ENCODE data around the gene MKRN2OS. TPM values are rescaled to one million over a fixed set of nuclear protein-coding genes. Genes with fewer than 3 reads are reported as not detected.

MKRN2OS gene
- total and polyA plus RNA-seq, 10 of the 15 experiments (the other 5 are each of a cell fraction or from before 2014, with no cell fraction given): 0.20 to 1.0 (median 0.40) TPM; not detected in 4

GRCh38 chr3:12536423-12536822 is 8.9 kb downstream of the MKRN2OS start:
- ATAC-seq (no peak), DNase-seq (ENCODE audit: low read depth, low spot score) (no peak), FAIRE-seq (no peak)
- peaks cover 0 to 10% of the 10 kb centered on the region in 2 experiments; a peak in 2 of 4 replicates for H3K36me3 ChIP-seq (ENCODE audit: control insufficient read depth in 2 of 2, insufficient read depth in 2 of 2, low read length in 1 of 2)
- ChIA-PET SMC1A (ENCODE audit: uncharacterized antibody, unreplicated experiment) (interaction anchor here (1.3 kb wide), 1 partner anchor 18 kb away, joined by 4 read pairs; no protein-coding TSS in a partner anchor), RAD21 (ENCODE audit: unreplicated experiment) (no interaction called here), CTCF (interaction anchor here (0.6 kb wide), 1 partner anchor 722 kb away, joined by 3 read pairs; no protein-coding TSS in a partner anchor), POLR2A (interaction anchor here (1.3 kb wide), 1 partner anchor 9 kb away, joined by 3 read pairs; the partner anchor contains the start of gene MKRN2OS)
- no peak overlapping the region for H3K4me3 ChIP-seq
- no peaks in the 10 kb centered on the region for H3K79me2 ChIP-seq (ENCODE audit: control insufficient read depth, insufficient read depth, low read length)
- in situ Hi-C loops (cut with MboI) (no loop called here), intact Hi-C loops (cut with micrococcal nuclease; ENCODE audit: unreplicated experiment) (no loop called here)
- H4K20me1 ChIP-seq (ENCODE audit: control insufficient read depth, insufficient read depth): no peaks in the 10 kb centered on the region
- WGBS (ENCODE audit: insufficient coverage, insufficient replicate concordance, low lambda C conversion rate, missing lambda C conversion rate): 98% methylated on average over 6 of the region's 6 CpGs
- BruUV-seq (replicated peaks): TSS peak; percentile 52
- no peaks in the 10 kb centered on the region for H3K9me3 ChIP-seq (replicated peaks; ENCODE audit: control insufficient read depth, insufficient read depth, low read length)
- H3K27ac ChIP-seq (ENCODE audit: control insufficient read depth, insufficient read depth): no peak overlapping the region
- H3K4me1 ChIP-seq (ENCODE audit: control insufficient read depth, insufficient read depth, low read length): no peaks in the 10 kb centered on the region
- H2AFZ ChIP-seq (ENCODE audit: control insufficient read depth, low read depth, low read length): no peak overlapping the region
- no peak overlapping the region for H3K9ac ChIP-seq (ENCODE audit: control insufficient read depth, insufficient read depth, low read length)
- no peaks in the 10 kb centered on the region for H3K27me3 ChIP-seq (replicated peaks in 1 of 2; ENCODE audit: control insufficient read depth in 2 of 2, insufficient read depth in 2 of 2, low read length in 1 of 2)
- no peak overlapping the region for H3K4me2 ChIP-seq (ENCODE audit: control insufficient read depth, insufficient read depth)
- TF ChIP-seq FOXM1 (IDR thresholded peaks at IDR 0.05; ENCODE audit: low read depth, low read length): no peak
- no peak for TF ChIP-seq ZSCAN29 (IDR thresholded peaks at IDR 0.05)
- no peak for TF ChIP-seq GABPA (IDR thresholded peaks at IDR 0.05; ENCODE audit: low read depth)
- TF ChIP-seq, protein P1, sequence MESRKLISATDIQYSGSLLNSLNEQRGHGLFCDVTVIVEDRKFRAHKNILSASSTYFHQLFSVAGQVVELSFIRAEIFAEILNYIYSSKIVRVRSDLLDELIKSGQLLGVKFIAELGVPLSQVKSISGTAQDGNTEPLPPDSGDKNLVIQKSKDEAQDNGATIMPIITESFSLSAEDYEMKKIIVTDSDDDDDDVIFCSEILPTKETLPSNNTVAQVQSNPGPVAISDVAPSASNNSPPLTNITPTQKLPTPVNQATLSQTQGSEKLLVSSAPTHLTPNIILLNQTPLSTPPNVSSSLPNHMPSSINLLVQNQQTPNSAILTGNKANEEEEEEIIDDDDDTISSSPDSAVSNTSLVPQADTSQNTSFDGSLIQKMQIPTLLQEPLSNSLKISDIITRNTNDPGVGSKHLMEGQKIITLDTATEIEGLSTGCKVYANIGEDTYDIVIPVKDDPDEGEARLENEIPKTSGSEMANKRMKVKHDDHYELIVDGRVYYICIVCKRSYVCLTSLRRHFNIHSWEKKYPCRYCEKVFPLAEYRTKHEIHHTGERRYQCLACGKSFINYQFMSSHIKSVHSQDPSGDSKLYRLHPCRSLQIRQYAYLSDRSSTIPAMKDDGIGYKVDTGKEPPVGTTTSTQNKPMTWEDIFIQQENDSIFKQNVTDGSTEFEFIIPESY (IDR thresholded peaks at IDR 0.05): no peak
- TF ChIP-seq SRF (IDR thresholded peaks at IDR 0.05; ENCODE audit: low read depth in 2 of 2, low read length in 2 of 2): no peak
- no peak for TF ChIP-seq TAF1 (IDR thresholded peaks at IDR 0.05; ENCODE audit: borderline replicate concordance, low read depth, low read length)
- no peak for TF ChIP-seq ZNF622 (IDR thresholded peaks at IDR 0.05)
- no peak for TF ChIP-seq NKRF (conservative IDR thresholded peaks at IDR 0.05)
- no peak for TF ChIP-seq LARP7 (IDR thresholded peaks at IDR 0.05)
- TF ChIP-seq, protein P2, sequence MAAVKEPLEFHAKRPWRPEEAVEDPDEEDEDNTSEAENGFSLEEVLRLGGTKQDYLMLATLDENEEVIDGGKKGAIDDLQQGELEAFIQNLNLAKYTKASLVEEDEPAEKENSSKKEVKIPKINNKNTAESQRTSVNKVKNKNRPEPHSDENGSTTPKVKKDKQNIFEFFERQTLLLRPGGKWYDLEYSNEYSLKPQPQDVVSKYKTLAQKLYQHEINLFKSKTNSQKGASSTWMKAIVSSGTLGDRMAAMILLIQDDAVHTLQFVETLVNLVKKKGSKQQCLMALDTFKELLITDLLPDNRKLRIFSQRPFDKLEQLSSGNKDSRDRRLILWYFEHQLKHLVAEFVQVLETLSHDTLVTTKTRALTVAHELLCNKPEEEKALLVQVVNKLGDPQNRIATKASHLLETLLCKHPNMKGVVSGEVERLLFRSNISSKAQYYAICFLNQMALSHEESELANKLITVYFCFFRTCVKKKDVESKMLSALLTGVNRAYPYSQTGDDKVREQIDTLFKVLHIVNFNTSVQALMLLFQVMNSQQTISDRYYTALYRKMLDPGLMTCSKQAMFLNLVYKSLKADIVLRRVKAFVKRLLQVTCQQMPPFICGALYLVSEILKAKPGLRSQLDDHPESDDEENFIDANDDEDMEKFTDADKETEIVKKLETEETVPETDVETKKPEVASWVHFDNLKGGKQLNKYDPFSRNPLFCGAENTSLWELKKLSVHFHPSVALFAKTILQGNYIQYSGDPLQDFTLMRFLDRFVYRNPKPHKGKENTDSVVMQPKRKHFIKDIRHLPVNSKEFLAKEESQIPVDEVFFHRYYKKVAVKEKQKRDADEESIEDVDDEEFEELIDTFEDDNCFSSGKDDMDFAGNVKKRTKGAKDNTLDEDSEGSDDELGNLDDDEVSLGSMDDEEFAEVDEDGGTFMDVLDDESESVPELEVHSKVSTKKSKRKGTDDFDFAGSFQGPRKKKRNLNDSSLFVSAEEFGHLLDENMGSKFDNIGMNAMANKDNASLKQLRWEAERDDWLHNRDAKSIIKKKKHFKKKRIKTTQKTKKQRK (IDR thresholded peaks at IDR 0.05; ENCODE audit: low read depth, low read length): no peak
- TF ChIP-seq SMAD1 (IDR thresholded peaks at IDR 0.05; ENCODE audit: low read depth, partially characterized antibody): no peak
- no peak for TF ChIP-seq IKZF1 (conservative IDR thresholded peaks at IDR 0.05)
- no peak for TF ChIP-seq ZNF207 (IDR thresholded peaks at IDR 0.05; ENCODE audit: borderline replicate concordance)
- TF ChIP-seq SIX5 (IDR thresholded peaks at IDR 0.05; ENCODE audit: low read depth, low read length, severe bottlenecking): no peak
- no peak for TF ChIP-seq RELA (IDR thresholded peaks at IDR 0.05; ENCODE audit: borderline replicate concordance, partially characterized antibody)
